Activated CD8-positive, alpha-beta memory T cell treated with anti-CD3 and anti-CD28 coated beads, Interleukin-2, amount 50 U/mL, for 24 hours (primary cell): ENCODE measurements around the gene KLHDC10.
"Not testable (repeated sequence)": the region's sequence is repeated elsewhere in the genome, so short reads cannot be mapped to it uniquely, and the experiment has no call there.

Experiments
- DNase-seq: peaks from one replicate; pipeline ENCODE4 v3.0.0-alpha.2; 2020; ENCODE audit errors: extremely low read depth

KLHDC10 gene

GRCh38 chr7:130079846-130080394 is 9.6 kb downstream of the KLHDC10 start:
- no peak for DNase-seq

GRCh38 chr7:130083497-130083896 is 13.2 kb downstream of the KLHDC10 start:
- not testable (repeated sequence) for DNase-seq

- DNase-seq, result no peak
Observed at GRCh38 chr7:130084037-130084875, 13.9 kb downstream of the KLHDC10 start.

GRCh38 chr7:130085235-130085634 is 14.9 kb downstream of the KLHDC10 start:
- DNase-seq, result not testable (repeated sequence)

GRCh38 chr7:130086938-130087337 is 16.6 kb downstream of the KLHDC10 start:
- DNase-seq, result no peak

GRCh38 chr7:130087364-130087763 is 17.0 kb downstream of the KLHDC10 start:
- no peak for DNase-seq

GRCh38 chr7:130090745-130091532 is 20.6 kb downstream of the KLHDC10 start:
- no peak for DNase-seq

GRCh38 chr7:130091999-130092398 is 21.7 kb downstream of the KLHDC10 start:
- no peak for DNase-seq

GRCh38 chr7:130092598-130092997 is 22.3 kb downstream of the KLHDC10 start:
- DNase-seq, result no peak

- no peak for DNase-seq
Observed at GRCh38 chr7:130095812-130096211, 25.5 kb downstream of the KLHDC10 start.

- no peak for DNase-seq
Observed at GRCh38 chr7:130096243-130096827, 26.0 kb downstream of the KLHDC10 start.

- no peak for DNase-seq
Observed at GRCh38 chr7:130099331-130099730, 29.0 kb downstream of the KLHDC10 start.

- no peak for DNase-seq
Observed at GRCh38 chr7:130102588-130102987, 32.3 kb downstream of the KLHDC10 start.

GRCh38 chr7:130107949-130108674 is 37.8 kb downstream of the KLHDC10 start:
- no peak for DNase-seq

GRCh38 chr7:130108809-130109208 is 38.5 kb downstream of the KLHDC10 start:
- DNase-seq, result no peak

GRCh38 chr7:130112093-130112492 is 41.8 kb downstream of the KLHDC10 start:
- no peak for DNase-seq

GRCh38 chr7:130112662-130113425 is 42.5 kb downstream of the KLHDC10 start:
- DNase-seq, result no peak

- DNase-seq, result not testable (repeated sequence)
Observed at GRCh38 chr7:130113426-130113805, 43.1 kb downstream of the KLHDC10 start.

- DNase-seq, result no peak
Observed at GRCh38 chr7:130113887-130114286, 43.6 kb downstream of the KLHDC10 start.

- DNase-seq, result no peak
Observed at GRCh38 chr7:130114374-130114773, 44.0 kb downstream of the KLHDC10 start.

- no peak for DNase-seq
Observed at GRCh38 chr7:130114776-130115175, 44.4 kb downstream of the KLHDC10 start.
